Measurements from ENCODE around the gene SCRN1. TPM values are rescaled to one million over a fixed set of nuclear protein-coding genes. Genes with fewer than 3 reads are reported as not detected.

The SCRN1 gene
- total RNA-seq (2014; rRNA removed; shearing (Covaris generic)), result 60.5 and 66.7 TPM in 2 replicates
- polyA plus RNA-seq (2016; fragmentation: Nextera tagmentation; extraction: Ambion mirVana), result 15.2 and 15.6 TPM in 2 replicates
- long read RNA-seq, full-length matches to known transcripts, result 5 of 11 reads
- long read RNA-seq, partial matches to known transcripts, result 3 of 11 reads
- long read RNA-seq, other reads (novel, unspliced or antisense), result 3 of 11 reads

GRCh38 chr7:29989257-29989995 is at the start of gene SCRN1:
Gene SCRN1, minus strand, starts transcription at chr7:29989801. Its CDS starts 20,734 bp downstream, at chr7:29969067.
- Histone ChIP-seq H2AFZ (peak within 1 kb of the TSS; percentile 99), H3K9me2 (ENCODE audit: insufficient read depth) (no peaks in the 10 kb centered on the region), H4K20me1 (replicated peaks; ENCODE audit: insufficient read depth) (peaks cover 7% of the 10 kb centered on the region; the same call in 1 of the 2 replicates), H3K27ac (ENCODE audit: low read depth) (peak within 1 kb of the TSS; percentile 42; the same call in 1 of the 2 replicates), H3K4me3 (peak within 1 kb of the TSS; percentile 94), H3K79me2 (replicated peaks; ENCODE audit: insufficient read depth) (peaks cover 41% of the 10 kb centered on the region), H3K4me2 (peak within 1 kb of the TSS; percentile 98), H3F3A (replicated peaks; ENCODE audit: low read depth) (0 out of 2 replicates have a peak, but pooled peaks cover 8% of the 10 kb centered on the region), H3K4me1 (ENCODE audit: insufficient read depth) (peaks cover 17% of the 10 kb centered on the region), H3K27me3 (ENCODE audit: insufficient read depth) (peaks cover 17% of the 10 kb centered on the region), H3K36me3 (ENCODE audit: insufficient read depth) (no peaks in the 10 kb centered on the region; the same call in 1 of the 2 replicates)
- Mint-ChIP-seq H3K27me3 (ENCODE audit: insufficient read depth, low read depth, poor library complexity) (peaks cover 11% of the 10 kb centered on the region), H3K9me3 (peaks cover 20% of the 10 kb centered on the region), H3K27ac (no peak within 1 kb of the TSS; the same call in 1 of the 2 replicates), H3K4me3 (peak within 1 kb of the TSS; percentile 80), H3K36me3 (ENCODE audit: low read depth) (0 out of 3 replicates have a peak, but pooled peaks cover 11% of the 10 kb centered on the region), H3K4me1 (peaks cover 18% of the 10 kb centered on the region)
- peak; percentile 68 for DNase-seq (ENCODE audit: low spot score)
- TF ChIP-seq POLR2AphosphoS5 (IDR thresholded peaks at IDR 0.05; ENCODE audit: low read depth) (peak; percentile 66), ZNF462 (CRISPR knock-in tag; IDR thresholded peaks at IDR 0.05) (no peak)
- peak; percentile 85 for ATAC-seq

Data from GM23338 (cell line).